Measurements from ENCODE around the gene RNF130. TPM values are rescaled to one million over a fixed set of nuclear protein-coding genes. Genes with fewer than 3 reads are reported as not detected.

Gene RNF130
- total and polyA plus RNA-seq, 9 of the 15 experiments (the other 6 are each of a cell fraction or from before 2014, with no cell fraction given) = 5.8 to 39.4 (median 27.1) TPM

DNA sequence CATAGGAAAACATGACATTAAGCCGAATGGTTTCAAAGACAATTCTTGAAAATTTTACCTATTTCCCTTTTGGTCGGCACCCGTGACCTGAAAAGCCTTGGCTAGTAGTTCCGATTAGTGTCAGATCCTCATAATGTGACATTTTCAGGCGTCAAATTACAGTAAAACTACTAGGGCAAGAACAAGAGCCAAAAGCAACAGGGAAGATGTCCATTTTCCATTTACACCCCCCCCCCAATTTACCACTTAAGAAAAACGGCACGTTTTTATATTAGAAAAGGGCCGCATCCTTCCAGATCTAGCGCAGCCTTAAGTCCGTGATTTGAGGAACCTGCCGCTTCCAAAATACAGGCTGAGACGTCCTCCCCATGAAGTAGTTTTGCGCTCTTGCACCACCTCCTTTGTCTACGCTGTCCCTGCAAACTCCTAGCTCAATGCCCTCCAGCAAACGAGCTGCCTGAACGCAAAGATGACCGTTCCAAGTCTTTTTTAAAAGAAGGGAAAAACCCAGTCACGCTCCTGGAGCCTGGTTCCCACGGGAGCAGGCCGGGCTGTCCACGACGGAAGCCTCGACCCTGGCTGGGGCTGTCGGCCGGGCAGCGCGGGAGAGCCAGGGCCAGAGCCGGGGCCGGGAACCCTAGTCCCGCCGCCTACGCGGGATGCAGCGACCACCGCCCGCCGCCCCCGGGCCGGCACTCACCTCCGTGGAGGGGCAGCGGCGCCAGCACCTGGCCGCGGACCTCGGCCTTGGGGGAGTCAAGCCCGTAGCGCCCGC is 616 bp downstream of the RNF130 start (continued):
- TF ChIP-seq, protein P1, sequence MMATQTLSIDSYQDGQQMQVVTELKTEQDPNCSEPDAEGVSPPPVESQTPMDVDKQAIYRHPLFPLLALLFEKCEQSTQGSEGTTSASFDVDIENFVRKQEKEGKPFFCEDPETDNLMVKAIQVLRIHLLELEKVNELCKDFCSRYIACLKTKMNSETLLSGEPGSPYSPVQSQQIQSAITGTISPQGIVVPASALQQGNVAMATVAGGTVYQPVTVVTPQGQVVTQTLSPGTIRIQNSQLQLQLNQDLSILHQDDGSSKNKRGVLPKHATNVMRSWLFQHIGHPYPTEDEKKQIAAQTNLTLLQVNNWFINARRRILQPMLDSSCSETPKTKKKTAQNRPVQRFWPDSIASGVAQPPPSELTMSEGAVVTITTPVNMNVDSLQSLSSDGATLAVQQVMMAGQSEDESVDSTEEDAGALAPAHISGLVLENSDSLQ (IDR thresholded peaks at IDR 0.05) = no peak
- TF ChIP-seq BCOR (IDR thresholded peaks at IDR 0.05) (0 out of 2 replicates have a peak, but pooled peaks have one; percentile 19), ZNF263 (CRISPR knock-in tag; IDR thresholded peaks at IDR 0.05; ENCODE audit: borderline replicate concordance) (peak; percentile 7; the same call in 1 of the 2 replicates), HNRNPLL (IDR thresholded peaks at IDR 0.05; ENCODE audit: low read depth, low read length, poor library complexity, severe bottlenecking) (peak; percentile 75), NFE2 (IDR thresholded peaks at IDR 0.05; ENCODE audit: low read depth) (no peak), SP2 (IDR thresholded peaks at IDR 0.05; ENCODE audit: extremely low read depth, low read depth, low read length, poor library complexity, severe bottlenecking) (no peak)
- TF ChIP-seq, protein P2, sequence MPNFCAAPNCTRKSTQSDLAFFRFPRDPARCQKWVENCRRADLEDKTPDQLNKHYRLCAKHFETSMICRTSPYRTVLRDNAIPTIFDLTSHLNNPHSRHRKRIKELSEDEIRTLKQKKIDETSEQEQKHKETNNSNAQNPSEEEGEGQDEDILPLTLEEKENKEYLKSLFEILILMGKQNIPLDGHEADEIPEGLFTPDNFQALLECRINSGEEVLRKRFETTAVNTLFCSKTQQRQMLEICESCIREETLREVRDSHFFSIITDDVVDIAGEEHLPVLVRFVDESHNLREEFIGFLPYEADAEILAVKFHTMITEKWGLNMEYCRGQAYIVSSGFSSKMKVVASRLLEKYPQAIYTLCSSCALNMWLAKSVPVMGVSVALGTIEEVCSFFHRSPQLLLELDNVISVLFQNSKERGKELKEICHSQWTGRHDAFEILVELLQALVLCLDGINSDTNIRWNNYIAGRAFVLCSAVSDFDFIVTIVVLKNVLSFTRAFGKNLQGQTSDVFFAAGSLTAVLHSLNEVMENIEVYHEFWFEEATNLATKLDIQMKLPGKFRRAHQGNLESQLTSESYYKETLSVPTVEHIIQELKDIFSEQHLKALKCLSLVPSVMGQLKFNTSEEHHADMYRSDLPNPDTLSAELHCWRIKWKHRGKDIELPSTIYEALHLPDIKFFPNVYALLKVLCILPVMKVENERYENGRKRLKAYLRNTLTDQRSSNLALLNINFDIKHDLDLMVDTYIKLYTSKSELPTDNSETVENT (CRISPR knock-in tag; IDR thresholded peaks at IDR 0.05) = 0 out of 2 replicates have a peak, but pooled peaks have one; percentile 43
- TF ChIP-seq, protein P3, sequence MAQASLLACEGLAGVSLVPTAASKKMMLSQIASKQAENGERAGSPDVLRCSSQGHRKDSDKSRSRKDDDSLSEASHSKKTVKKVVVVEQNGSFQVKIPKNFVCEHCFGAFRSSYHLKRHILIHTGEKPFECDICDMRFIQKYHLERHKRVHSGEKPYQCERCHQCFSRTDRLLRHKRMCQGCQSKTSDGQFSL (CRISPR knock-in tag; IDR thresholded peaks at IDR 0.05) = peak; percentile 70
- TF ChIP-seq, protein P3 (tag; IDR thresholded peaks at IDR 0.05) = peak in 1 of 2 experiments; percentile 57; a peak in 1 of 4 replicates
- TF ChIP-seq, protein P4, sequence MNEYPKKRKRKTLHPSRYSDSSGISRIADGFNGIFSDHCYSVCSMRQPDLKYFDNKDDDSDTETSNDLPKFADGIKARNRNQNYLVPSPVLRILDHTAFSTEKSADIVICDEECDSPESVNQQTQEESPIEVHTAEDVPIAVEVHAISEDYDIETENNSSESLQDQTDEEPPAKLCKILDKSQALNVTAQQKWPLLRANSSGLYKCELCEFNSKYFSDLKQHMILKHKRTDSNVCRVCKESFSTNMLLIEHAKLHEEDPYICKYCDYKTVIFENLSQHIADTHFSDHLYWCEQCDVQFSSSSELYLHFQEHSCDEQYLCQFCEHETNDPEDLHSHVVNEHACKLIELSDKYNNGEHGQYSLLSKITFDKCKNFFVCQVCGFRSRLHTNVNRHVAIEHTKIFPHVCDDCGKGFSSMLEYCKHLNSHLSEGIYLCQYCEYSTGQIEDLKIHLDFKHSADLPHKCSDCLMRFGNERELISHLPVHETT (CRISPR knock-in tag; conservative IDR thresholded peaks at IDR 0.05 in 1 of 2, IDR thresholded peaks at IDR 0.05 in 1 of 2) = no peak
